NOMO-1 (cell line): Measurements from ENCODE around the gene RPS8.
"Not testable (repeated sequence)": the region's sequence is repeated elsewhere in the genome, so short reads cannot be mapped to it uniquely, and the experiment has no call there.

ENCODE experiments used
- DNase-seq, 2 experiments: peaks; one replicate each; lab custom pipeline; 2025; ENCODE audit not compliant: unreplicated experiment in 2 of 2; lab: John Stamatoyannopoulos, UW

RPS8 gene

DNA sequence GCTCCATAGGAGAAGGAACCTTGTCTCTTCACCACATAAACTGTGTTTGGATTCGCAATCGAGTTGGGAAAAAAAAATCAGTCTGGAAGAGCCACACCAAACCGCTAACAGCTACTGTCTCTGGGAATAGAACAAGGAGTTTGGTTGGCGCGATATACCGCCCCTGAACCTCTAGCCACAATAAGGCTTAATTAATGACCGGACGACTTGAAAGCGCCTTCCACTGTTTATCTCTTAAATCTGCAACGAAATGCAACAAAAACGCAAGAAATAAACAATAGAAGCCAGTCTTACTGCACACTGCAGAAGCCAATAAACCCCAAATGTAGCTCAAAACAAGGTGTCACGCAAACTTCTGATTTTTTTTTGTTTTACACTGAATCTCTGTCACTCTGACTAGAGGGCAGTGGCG lies 43.9 kb downstream of the RPS8 start:
- no peak for DNase-seq

DNA sequence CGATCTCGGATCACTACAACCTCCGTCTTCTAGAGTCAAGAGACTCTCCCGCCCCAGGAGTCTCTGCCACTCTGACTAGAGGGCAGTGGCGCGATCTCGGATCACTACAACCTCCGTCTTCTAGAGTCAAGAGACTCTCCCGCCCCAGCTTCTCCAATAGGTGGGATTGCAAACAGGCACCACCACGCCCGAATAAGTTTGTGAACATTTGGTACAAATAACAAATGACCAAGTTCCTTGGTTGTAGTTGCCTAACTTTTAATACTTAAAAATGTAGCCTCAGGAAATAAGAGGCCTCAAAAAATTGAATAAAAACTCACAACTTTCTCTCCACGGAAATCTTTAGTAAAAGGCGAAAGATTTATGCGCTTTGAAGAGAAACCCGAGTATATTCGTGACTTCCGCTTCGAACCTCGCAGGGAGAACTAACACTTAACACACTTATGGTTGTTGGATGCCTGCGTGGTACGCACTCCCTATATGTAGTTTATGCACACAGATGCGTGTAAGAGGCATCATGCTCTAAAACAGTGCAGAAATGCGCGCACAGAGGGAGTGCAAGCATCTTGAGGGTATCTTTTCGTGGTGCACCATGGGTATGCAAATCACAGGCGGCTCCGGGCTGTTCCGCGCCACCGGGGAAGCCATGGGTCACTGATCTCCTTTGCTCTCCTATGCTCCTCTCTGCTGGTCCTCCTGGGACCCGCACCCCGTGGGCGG lies 44.4 kb downstream of the RPS8 start:
- peak; percentile 89 to 96 for DNase-seq

DNA sequence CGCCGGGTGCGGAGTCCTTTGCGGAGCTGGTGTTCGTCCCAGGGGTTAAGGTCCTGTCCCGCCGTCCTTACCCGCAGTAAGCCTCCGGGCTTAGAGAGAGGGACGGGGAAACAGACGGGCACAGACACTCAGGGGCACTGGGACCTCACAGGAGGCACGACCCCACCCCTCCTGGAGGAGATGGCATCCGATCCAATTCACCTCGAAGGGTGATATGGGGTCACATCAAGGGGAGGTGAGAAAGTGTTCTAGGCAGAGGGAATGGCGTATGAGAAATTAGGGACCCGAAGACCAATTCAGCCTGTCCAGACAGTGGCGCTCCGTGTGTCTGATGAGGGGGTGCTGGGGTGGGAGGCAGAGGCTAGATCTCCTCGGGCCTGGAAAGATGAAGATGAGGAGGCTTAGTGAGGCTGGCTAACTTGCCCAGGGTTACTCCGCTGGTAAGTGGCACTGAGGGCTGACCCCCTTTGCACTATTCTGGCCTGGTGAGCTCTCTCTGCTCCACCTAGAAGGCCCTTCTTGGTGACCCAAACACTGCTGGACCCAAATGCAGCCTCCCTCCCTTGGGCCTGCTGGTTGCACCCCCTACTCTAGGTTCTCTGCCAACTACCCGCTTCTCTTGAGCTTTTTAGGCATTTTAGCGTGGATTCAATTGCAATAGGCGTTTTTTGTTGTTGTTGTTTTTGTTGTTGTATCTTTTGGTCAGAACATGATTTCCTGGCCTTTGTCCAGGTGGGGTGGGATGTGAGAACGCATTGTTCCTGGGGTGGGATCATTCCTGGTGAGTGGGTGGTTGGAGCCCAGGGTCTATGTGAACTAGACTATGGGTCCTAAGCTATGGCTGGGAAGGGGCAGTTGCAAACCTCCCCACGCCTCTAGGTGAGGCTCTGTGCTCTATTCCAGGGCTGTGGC lies 45.2 kb downstream of the RPS8 start:
- peak in 1 of 2 experiments; percentile 19 for DNase-seq

DNA sequence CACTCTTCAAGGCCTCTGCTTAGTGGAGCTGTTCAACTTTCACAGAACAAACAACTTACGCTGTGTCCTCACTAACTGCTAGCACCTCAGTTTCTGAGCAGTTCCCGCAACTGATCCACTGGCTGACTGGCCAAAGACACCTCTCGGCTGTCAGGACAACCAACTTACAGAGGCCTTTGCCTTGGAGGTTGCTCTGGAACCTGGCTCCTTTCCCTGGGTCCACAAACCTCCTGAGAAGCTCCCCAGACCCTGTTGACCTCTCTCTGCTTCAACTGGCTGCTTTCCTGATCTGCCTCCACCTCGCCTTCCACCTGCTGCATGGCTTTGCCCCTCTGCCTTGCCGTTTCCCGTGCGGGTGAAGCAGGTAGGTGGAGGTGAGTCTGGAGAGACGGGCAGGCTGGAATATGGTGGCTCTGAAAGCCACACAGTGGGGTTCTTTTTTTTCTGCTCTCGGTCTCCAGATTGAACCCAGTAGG lies 45.9 kb downstream of the RPS8 start:
- no peak for DNase-seq

- DNase-seq, result no peak
Measured at GRCh38 chr1:44822131-44822701, 46.9 kb downstream of the RPS8 start.

- DNase-seq, result no peak
Measured at GRCh38 chr1:44822981-44823451, 47.7 kb downstream of the RPS8 start.

DNA sequence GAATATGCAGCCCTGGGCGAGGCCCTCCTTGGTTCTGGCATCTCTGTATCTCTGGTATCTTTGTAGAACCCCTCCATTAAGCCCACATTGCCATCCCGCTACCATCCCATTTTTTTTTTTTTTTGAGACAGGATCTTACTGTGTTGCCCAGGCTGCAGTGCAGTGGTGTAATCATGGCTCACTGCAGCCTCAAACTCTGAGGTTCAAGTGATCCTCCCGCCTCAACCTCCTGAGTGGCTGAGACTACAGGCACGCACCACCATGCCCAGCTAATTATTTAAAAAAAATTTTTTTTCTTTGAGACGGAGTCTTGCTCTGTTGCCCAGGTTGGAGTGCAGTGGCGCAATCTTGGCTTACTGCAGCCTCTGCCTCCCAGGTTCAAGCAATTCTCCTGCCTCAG lies 49.1 kb downstream of the RPS8 start:
- DNase-seq, result not testable (repeated sequence)

GRCh38 chr1:44826375-44827196 lies 51.2 kb downstream of the RPS8 start:
- DNase-seq, result peak; percentile 67 to 81

- DNase-seq, result no peak
Measured at GRCh38 chr1:44827197-44828002, 52.1 kb downstream of the RPS8 start.

DNA sequence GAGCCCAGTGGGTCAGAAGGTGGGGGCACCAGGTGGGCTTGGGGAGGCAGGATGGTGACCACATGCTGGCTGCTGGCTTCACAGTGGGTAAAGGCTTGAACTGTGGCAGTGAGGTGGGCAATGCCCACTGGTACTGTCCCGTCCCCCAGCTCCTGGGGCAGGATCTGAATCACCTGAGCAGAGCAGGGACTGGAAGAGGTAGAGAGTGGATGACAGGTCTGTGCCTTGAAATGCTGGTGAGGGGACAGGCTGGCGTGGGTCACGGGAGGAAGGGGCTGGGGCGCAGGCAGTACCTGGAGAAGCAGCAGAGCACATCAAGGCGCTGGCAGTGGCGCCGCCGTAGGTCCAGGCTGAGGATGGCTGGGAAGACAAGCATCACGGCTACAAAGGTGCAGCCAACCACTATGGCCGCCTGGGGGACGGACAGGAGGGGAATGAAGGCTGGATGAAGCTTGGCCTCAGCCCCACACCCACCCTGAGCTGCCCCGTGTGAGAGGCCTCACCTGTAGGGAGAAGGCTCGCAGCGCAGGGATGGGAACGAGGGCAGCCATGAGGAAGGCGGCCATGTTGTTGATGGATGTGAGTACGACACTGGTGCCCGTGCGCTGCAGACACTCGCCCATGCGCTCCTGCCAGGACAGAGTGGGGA lies 52.8 kb downstream of the RPS8 start:
- no peak for DNase-seq
